AG10803 (cell line): ENCODE measurements around the gene WNT10A.

Source experiments
- DNase-seq: peaks from one replicate; pipeline ENCODE4 v3.0.0; 2010; ENCODE audit warnings: low read depth
- H3K4me3 ChIP-seq: 2 replicates; pipeline ENCODE4 v1.5.1; 2011; ENCODE audit warnings: mild to moderate bottlenecking, low read length, control low read depth
- TF ChIP-seq, protein P1 (sequence below): conservative IDR thresholded peaks from 2 replicates; pipeline ENCODE4 v1.5.1; 2011; ENCODE audit warnings: mild to moderate bottlenecking, low read length, control low read depth, inconsistent platforms

Gene WNT10A

DNA sequence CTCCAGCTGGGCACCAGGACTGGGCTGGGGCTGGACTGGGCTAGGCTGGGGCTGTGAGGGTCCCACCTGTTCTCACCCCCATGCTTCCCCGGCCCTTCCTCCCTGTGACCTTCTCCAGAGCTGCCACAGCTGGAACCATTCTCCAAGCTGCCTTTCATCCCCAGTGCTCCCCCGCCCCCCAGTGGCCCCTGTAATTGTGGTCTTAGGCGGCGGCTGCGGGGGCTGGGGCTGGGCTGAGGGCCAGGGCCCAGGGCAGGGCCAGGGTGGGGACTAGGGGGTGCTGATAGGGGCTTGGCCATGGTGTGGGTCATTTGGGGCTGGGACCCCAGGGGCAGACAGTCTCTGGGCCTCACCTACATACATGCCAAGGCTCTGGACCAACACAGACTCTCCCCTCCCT is 2.8 kb upstream of the WNT10A start:
- H3K4me3 ChIP-seq: no peak overlapping the region
- TF ChIP-seq, protein P1, sequence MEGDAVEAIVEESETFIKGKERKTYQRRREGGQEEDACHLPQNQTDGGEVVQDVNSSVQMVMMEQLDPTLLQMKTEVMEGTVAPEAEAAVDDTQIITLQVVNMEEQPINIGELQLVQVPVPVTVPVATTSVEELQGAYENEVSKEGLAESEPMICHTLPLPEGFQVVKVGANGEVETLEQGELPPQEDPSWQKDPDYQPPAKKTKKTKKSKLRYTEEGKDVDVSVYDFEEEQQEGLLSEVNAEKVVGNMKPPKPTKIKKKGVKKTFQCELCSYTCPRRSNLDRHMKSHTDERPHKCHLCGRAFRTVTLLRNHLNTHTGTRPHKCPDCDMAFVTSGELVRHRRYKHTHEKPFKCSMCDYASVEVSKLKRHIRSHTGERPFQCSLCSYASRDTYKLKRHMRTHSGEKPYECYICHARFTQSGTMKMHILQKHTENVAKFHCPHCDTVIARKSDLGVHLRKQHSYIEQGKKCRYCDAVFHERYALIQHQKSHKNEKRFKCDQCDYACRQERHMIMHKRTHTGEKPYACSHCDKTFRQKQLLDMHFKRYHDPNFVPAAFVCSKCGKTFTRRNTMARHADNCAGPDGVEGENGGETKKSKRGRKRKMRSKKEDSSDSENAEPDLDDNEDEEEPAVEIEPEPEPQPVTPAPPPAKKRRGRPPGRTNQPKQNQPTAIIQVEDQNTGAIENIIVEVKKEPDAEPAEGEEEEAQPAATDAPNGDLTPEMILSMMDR: no peak
- DNase-seq: no peak

DNA sequence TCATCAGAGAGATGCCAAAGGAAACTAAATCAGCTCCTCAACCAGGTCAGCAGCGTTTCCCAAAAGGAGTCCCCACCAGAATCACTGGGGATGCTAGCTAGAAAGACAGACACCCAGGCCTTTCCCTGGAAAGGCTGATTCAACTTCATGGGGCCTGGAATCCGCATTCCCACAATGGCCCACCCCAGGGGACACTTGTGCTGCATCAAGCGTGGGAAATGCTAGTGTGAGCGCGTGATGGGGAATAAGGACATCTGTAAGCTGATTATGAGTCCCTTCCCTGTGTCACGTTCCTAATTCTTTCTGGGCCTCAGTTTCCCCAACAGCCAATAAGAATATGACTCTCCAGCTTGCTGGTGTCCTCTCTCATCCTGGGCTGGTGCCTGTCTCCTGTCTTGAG is 2.2 kb upstream of the WNT10A start:
- TF ChIP-seq, protein P1: no peak
- H3K4me3 ChIP-seq: no peak overlapping the region
- DNase-seq: no peak

DNA sequence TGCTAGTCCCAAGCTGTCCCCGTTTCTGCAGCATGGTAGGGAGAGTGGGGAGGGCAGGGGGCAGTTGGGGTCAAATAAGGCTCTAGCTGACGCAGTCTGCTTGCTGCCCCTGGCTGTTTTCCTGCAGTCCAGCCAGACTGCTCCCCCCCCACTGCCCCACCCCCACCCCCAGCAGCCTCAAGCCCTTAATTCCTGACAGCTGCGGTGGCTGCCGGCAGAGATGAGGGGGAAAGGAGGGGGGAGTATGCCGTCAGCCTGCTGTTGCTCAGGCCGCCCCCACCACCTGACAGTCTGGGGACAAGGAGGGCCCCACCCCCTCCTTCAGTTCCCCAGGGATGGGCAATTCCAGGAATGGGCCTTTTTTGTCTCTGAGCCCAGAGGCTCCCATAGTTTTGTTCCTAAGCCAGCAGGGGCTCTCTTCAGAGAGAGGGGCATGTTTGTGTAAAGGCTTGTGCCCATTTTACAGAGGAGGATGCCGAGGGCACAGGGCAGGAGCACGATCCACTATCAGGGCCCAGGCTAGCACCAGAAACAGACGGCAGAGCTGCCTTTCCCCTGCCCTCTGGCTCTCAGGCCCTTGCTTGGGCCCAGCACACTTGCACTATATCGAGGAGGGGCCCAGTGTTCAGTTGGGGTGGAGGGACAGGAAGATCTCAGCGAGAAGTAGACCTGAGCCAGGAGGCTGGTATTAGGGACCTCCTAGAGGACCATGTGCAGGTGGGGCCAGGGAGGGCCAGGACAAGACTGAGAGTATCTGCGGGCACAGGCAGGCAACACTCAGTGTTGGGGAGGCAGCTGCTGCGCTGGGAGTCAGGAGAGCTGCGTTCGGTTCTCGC is 1.5 kb upstream of the WNT10A start:
- TF ChIP-seq, protein P1: no peak
- no peak for DNase-seq
- no peak overlapping the region for H3K4me3 ChIP-seq

DNA sequence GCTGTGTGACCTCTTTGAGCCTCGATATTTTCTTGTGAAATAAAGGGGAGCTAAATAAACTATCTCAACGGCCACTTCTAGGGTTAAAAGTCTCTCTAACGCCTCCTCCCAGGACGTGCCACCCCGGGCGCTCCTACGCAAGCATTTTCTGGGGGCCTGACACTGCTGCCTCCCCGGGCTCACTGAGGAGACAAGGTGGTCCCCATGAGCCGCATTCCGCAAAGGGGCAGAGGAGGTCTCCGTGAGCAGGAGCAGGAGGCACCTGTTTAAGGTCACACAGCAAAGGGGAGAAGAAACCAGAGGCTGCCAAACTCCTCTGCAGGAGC is 913 bp upstream of the WNT10A start:
- no peak for DNase-seq
- TF ChIP-seq, protein P1: no peak
- H3K4me3 ChIP-seq: no peak overlapping the region

DNA sequence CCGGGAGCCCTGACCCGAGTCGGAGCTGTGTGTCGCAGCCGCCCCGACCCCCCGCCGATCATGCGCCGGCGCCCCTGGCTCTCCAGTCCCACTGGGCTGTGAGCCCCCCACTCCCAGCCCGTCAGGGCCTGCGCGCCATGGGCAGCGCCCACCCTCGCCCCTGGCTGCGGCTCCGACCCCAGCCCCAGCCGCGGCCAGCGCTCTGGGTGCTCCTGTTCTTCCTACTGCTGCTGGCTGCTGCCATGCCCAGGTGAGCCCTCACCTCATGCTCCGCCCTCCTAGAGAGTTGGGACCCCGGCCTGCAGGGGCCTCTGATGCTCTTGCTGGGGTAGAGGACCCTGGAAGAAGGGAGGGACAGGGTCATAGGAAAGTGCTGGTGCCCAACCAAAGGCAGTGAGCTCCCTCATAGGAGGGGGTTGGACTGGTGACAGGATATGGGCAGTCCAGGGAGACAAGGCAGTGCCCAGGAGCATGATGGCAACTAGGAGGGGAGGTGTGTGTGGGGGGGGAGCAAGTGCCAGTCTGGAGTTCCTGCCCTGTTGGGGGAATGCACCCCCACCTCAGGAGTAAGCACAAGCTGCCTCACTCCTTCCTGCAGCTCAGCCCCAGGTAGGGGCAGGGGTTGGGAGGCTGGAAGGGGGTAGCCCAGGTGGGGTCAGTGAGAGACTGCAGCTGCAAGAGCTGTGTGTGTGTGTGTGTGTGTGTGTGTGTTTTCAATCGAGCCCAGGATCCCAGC is 375 bp downstream of the WNT10A start:
- no peak overlapping the region for H3K4me3 ChIP-seq
- TF ChIP-seq, protein P1: no peak
- no peak for DNase-seq

DNA sequence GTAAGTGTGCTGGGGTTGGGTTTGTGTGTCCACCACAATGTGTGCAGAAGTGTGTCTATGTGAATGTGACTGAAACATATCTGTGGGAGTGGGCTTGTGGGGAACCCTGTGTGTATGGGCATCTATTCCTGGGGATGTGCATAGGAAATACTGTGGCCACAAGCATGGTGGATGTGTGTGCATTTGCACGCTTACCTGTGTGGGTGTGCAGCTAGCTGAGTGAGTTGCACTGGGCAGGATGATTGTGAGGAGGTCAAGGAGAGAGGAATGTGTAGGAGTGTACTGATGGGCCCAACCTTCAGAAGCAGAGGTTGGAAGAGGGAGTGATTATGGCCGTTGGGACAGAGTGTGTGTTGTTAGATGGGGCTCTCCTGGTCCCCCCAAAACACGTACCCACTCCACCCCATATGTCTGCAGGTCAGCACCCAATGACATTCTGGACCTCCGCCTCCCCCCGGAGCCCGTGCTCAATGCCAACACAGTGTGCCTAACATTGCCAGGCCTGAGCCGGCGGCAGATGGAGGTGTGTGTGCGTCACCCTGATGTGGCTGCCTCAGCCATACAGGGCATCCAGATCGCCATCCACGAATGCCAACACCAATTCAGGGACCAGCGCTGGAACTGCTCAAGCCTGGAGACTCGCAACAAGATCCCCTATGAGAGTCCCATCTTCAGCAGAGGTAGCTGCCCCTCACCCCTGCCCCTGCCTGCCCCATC is 1.2 kb downstream of the WNT10A start:
- TF ChIP-seq, protein P1: no peak
- no peak overlapping the region for H3K4me3 ChIP-seq
- DNase-seq: no peak

DNA sequence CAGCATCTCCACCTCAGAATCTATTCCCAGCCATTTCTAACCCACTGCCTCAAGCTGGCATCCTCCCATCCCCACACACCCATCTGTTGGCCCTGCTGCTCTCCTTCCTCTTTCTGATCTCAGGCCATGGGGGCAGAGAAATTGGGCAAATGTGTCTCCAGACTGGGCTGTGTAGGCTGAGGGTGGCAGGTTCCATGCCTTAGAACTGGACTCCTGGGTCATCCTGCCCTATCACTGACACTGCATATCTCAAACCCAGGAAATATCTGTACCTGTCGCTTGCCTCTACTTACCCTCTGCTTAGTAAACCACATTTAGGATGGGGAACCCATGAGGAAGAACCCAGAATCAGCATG is 1.8 kb downstream of the WNT10A start:
- TF ChIP-seq, protein P1: no peak
- no peak for DNase-seq
- no peak overlapping the region for H3K4me3 ChIP-seq
